Measurements from ENCODE around the gene ERN2.

The ERN2 gene

DNA sequence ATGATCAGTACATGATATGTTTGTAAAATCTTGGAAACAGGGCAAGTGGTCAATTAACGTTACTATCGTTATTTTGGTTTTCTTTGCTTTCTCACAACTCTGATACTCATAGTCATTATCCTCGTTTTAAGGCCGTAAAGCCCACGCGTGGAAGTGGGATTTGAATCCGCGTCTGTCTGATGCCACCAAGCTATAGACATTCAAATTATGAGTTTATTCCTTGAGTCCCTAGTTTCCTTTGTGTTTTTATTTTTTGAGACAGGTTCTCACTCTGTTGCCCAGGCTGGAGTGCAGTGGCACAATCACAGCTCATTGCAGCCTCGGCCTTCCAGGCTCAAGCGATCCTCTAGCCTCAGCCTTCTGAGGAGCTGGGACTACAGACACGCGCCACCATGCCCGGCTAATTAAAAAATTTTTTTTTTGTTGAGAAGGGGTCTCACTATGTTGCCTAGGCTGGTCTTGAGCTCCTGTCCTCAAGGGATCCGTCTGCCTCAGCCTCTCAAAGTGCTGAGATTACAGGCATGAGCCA, 70.7 kb downstream of the ERN2 start:
- in situ Hi-C loops (cut with HindIII; ENCODE audit: low sequenced_read_pairs), result no loop called here

GRCh38 chr16:23640931-23641765, 71.9 kb downstream of the ERN2 start, which contains the start of the genes DCTN5 and PALB2:
DCTN5 (plus strand) TSS chr16:23641466; CDS start chr16:23641543, 77 bp downstream.
PALB2 (minus strand) TSS chr16:23641310; CDS start chr16:23641157, 153 bp downstream.
- in situ Hi-C loops (cut with HindIII; ENCODE audit: low sequenced_read_pairs), result no loop called here

- in situ Hi-C loops (cut with HindIII; ENCODE audit: low sequenced_read_pairs), result no loop called here
Measured at GRCh38 chr16:23640615-23640930, 72.4 kb downstream of the ERN2 start.

Measured in endothelial cell of hepatic sinusoid (primary cell).